Choroid plexus epithelial cell (primary cell): ENCODE data around the gene LOC101059915.
"Not testable (repeated sequence)": the region's sequence is repeated elsewhere in the genome, so short reads cannot be mapped to it uniquely, and the experiment has no call there.

Experiments
- DNase-seq: peaks from one replicate; pipeline ENCODE4 v3.0.0-alpha.2; 2010; ENCODE audit warnings: low read depth
- H3K4me3 ChIP-seq: 2 replicates; pipeline ENCODE4 v1.5.1; 2011; ENCODE audit warnings: low read depth, mild to moderate bottlenecking, control low read depth, low read length, moderate library complexity
- TF ChIP-seq, protein P1 (sequence below): conservative IDR thresholded peaks from 2 replicates; pipeline ENCODE4 v1.5.1; 2011; ENCODE audit warnings: low read depth, mild to moderate bottlenecking, control low read depth, inconsistent platforms, low read length, moderate library complexity

The LOC101059915 gene

DNA sequence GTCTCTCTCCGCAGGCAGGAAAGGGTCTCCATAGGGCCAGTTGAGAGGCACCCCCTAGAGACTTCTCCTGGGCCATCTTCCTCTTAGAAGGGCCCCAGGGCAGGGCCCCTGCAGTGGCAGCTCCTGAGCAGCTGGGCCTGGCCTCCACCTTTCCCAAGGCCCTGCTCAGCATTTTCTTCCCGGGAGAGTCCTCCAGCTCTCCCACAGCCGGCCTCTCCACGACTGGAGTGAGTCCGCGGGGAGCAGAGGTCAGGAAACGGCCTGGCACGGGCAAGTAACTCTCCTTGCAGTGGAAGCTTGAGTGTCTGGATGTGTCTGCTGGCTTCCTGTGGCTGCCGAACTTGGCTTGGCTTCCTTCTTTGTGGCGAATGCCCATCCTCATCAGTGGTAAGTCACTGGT lies 1.6 kb upstream of the LOC101059915 start:
- H3K4me3 ChIP-seq: no peak overlapping the region
- DNase-seq: no peak
- TF ChIP-seq, protein P1, sequence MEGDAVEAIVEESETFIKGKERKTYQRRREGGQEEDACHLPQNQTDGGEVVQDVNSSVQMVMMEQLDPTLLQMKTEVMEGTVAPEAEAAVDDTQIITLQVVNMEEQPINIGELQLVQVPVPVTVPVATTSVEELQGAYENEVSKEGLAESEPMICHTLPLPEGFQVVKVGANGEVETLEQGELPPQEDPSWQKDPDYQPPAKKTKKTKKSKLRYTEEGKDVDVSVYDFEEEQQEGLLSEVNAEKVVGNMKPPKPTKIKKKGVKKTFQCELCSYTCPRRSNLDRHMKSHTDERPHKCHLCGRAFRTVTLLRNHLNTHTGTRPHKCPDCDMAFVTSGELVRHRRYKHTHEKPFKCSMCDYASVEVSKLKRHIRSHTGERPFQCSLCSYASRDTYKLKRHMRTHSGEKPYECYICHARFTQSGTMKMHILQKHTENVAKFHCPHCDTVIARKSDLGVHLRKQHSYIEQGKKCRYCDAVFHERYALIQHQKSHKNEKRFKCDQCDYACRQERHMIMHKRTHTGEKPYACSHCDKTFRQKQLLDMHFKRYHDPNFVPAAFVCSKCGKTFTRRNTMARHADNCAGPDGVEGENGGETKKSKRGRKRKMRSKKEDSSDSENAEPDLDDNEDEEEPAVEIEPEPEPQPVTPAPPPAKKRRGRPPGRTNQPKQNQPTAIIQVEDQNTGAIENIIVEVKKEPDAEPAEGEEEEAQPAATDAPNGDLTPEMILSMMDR: no peak

DNA sequence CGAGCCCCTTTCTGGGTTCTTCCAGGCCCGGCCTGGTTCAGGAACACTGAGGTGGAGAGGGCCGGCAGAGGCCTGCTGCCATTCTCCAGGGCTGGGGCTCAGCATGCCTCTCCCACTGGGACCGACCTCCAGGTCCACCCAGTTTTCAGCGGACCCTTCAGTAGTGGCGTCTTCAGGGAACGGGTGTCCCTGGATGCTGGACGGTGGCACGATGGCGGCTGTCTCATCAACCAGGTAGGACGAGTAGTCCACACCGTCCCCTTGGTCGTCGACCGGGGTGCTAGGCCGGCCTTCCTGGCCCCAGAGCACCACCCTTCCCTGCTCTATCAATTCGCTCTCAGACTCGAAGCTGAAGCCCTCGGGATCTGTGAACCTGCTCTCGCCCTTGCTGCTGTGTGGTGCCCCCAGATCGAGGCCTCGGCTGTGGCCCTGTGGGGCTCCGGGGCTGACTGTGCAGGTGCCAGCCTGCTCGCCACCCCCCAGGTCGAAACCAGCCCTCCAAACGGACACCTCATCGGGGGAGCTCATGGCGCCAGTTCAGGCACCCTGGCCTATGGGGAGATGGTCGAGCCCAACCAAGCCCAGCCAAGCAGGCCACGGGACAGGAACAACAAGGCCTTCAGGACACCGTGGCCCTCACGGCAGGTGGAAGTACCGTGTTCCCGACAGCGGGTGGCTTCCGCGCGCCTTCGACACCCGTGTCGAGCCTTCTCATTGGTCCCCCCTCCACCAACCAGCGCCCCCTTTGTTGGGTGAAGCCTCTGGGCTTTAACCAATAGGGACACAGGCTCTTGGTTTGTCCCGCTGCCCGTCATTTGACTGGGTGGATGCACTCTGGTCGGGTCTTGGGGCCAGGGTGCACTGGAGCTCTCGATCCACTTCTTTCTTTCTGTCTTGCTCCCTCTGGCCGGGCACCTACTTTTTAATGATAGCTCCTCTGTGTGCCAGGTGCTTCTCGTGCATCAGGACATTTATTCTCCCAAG lies 814 bp upstream of the LOC101059915 start:
- DNase-seq: no peak
- TF ChIP-seq, protein P1: no peak
- H3K4me3 ChIP-seq: no peak overlapping the region

DNA sequence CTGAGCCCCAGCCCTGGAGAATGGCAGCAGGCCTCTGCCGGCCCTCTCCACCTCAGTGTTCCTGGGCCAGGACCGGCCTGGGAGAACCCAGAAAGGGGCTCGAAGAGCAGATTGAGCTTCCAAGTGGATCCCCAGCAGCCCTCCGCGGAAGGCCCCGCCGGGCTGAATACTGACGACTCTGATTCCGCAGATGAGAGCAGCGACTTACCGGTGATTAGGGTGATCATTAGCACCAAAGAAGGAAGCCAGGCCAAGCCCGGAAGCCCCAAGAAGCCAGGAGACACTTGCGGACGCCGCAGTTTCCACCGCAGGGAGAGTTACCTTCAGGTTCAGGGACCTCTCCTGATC lies 876 bp downstream of the LOC101059915 start:
- TF ChIP-seq, protein P1: no peak
- no peak for DNase-seq
- H3K4me3 ChIP-seq: no peak overlapping the region

DNA sequence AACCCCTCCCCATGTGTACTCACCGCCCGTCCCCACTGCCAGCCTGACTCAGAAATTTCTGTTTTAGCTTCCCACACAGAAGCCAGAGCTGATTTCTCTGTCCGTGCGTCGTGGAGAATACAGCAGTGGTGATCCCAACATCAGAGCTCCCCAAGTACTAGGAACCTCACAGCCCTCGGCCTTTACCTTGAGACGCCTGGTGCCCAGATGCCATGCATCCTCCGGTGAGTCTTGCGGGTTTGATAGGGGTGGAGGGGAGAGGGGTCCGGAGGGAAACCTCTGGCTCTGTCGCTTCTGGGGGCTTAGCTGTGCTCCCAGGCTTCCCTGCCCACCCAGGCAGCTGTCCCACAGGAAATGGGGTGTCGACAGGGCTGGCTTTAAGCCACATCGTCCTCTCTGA lies 2.1 kb downstream of the LOC101059915 start:
- TF ChIP-seq, protein P1: no peak
- DNase-seq: no peak
- no peak overlapping the region for H3K4me3 ChIP-seq

DNA sequence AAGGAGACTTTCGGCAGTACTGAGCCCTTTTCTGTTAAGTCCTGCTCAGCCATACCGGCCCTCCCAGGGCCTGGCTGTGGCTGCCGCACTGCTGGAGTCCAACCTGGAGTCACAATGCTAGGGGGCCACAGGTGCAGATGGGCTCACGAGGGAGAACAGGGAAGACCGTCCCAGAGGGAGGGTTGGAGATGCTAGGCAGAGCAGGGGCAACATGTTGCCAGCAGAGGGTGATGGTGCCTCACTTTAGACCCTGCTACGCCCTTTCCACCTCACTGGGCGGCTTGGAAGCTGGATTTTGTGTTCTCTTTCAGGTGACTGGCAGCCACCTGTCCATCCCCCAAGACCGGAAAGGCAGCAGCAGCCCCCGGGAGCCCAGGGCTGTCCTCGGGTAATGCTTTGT lies 2.6 kb downstream of the LOC101059915 start:
- peak; percentile 21 for DNase-seq
- TF ChIP-seq, protein P1: peak; percentile 52

DNA sequence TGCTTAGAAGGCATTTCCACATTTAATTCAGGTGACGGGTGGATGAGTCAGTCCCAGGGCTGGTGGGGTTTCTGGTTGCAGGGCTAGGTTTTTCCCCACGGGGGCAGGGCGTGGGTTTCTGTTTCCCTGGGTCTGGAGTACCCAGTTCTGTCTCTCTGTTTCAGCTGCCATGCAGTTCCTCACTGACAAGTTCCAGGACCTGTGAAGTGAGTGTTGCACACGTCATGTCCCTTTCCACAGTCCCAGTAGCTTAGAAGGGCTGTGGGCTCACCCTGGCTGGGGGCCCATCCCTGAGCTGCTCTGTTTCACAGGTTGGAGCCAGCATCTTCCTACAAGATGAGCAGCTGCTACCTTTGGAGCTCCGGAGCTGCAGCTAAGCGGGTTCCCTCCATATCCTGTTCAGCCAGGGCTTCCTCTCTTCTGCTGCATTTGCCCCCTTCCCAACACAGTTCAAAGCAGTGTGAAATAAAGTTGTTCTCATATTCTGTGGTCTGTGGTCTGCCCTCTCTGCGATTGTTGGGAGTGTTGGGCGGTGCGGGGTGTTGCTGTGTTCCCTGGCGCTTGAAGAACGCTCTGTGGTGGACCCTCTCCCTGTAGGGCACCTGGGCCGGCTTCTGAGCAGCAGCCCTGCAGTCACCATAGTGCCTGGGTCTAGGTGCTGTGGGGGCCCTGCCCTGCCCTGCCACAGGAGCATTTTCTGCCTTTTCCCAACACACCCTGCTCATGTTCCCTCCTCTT lies 3.9 kb downstream of the LOC101059915 start:
- no peak for DNase-seq
- no peak overlapping the region for H3K4me3 ChIP-seq
- TF ChIP-seq, protein P1: no peak

More for the DNA sequence above, 2.6 kb downstream of the LOC101059915 start:
- not testable (repeated sequence) for H3K4me3 ChIP-seq
